GM21447 (cell line): ENCODE results near the gene DHRSX.
"Not testable (repeated sequence)": the region's sequence is repeated elsewhere in the genome, so short reads cannot be mapped to it uniquely, and the experiment has no call there.

Experiments used
- ATAC-seq: cut with Tn5 transposase; IDR thresholded peaks from one replicate; pipeline ENCODE4 v1.9.1; 2021; ENCODE audit not compliant: unreplicated experiment

The DHRSX gene

GRCh38 chrX:2267890-2268289 is 232.9 kb downstream of the DHRSX start:
- ATAC-seq, result no peak

GRCh38 chrX:2266445-2267349 is 234.1 kb downstream of the DHRSX start:
- no peak for ATAC-seq

DNA sequence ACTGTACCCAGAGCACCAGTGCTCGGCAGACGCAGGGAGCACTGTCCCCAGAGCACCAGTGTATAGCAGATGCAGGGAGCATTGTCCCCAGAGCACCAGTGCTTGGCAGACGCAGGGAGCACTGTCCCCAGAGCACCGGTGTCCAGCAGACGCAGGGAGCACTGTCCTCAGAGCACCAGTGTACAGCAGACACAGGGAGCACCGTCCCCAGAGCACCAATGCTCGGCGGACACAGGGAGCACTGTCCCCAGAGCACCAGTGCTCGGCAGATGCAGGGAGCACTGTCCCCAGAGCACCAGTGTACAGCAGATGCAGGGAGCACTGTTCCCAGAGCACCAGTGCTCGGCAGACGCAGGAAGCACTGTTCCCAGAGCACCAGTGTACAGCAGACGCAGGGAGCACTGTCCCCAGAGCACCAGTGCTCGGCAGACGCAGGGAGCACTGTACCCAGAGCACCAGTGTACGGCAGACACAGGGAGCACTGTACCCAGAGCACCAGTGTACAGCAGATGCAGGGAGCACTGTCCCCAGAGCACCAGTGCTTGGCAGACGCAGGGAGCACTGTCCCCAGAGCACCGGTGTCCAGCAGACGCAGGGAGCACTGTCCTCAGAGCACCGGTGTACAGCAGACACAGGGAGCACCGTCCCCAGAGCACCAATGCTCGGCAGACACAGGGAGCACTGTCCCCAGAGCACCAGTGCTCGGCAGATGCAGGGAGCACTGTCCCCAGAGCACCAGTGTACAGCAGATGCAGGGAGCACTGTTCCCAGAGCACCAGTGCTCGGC is 234.9 kb downstream of the DHRSX start:
- ATAC-seq, result not testable (repeated sequence)

GRCh38 chrX:2264179-2265030 is 236.4 kb downstream of the DHRSX start:
- ATAC-seq, result no peak

GRCh38 chrX:2263203-2263602 is 237.6 kb downstream of the DHRSX start:
- ATAC-seq, result no peak

GRCh38 chrX:2262668-2263055 is 238.1 kb downstream of the DHRSX start:
- ATAC-seq, result no peak

- no peak for ATAC-seq
These were observed 238.7 kb downstream of the DHRSX start for GRCh38 chrX:2261831-2262667.

DNA sequence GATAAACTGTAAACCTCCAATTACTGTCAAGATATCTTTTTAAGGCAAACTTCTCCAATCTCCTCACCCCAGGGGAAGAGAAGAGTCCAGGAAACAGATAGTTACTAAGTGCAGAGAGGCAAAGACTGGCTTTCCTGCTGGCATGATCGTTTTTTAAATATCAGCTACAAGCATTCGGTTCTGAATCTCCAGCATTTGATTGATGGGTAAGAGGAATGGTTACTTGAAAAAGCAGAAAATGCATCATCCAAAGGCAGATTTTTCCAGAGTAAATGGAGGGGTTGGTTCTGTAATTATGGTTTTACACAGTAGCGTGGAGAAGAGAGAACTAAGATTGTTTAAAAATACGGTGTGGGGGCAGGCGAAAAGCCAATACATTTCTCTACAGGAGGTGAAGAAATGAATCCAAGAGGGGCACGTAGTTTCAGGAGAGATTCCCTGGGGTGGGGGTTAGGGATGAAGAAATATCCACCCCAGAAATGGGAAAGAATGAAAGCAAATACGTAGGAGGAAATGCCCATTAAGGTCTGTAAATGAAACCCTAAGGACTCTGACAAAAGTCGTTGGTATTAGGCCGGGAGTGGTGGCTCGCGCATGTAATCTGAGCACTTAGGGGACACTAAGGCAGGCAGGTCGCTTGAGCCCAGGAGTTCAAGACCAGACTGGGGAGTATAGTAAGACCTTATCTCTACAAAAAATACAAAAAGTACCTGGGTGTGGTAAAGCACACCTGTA is 248.3 kb downstream of the DHRSX start:
- no peak for ATAC-seq

DNA sequence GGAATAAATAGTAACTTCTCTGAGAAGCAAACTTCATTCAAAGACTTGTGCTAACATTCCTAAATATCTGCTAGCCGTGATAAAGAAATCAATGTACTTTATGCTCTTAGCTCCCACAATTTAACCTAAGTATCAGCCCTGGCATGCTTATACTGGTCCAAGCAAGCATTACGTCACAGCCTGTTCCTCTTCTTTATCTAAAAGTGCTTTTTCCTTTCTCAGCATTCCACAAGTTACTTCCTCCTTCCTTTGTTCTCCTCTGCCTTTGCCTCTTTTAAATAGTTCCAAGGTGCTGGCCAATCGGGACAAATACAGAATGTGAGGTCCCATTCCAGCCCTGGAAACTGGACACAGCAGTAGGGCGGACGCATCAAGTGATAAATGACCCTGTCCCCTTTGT is 249.6 kb downstream of the DHRSX start:
- no peak for ATAC-seq

- ATAC-seq, result no peak
These were observed 256.8 kb downstream of the DHRSX start for GRCh38 chrX:2243913-2244460.

DNA sequence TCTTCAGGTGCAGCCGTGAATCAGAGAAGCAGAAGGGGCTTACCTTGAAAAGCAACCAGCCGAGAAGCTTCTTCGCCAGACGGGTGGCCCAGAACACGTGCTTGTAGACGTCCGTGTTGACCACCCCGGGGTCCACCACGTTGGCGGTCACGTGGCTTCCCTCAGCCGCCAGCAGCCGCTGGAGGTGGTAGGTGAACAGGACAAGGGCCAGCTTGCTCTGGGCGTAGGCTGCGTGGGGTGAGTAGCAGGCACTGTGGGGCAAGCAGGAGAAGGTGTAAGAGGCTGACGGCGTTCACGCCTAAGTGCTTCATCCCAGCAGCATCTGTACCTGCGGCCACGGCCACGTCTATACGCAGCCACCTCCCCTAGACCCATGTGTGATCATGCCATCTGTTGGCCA is 257.8 kb downstream of the DHRSX start:
- ATAC-seq, result no peak

DNA sequence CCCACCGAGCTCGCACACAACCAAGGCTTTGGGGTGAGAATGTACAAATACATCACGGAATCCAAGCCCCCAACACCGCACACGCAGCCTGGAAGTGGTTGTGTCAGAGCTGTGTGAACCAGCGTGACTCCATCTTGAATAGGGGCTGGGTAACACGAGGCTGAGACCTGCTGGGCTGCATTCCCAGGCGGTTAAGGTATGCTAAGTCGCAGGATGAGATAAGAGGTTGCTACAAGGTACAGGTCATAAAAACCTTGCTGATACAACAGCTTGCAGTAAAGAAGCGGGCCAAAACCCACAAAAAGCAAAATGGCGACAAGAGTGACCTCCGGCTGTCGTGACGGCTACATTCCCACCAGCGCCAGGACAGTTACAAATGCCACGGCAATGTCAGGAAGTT is 258.4 kb downstream of the DHRSX start:
- no peak for ATAC-seq

DNA sequence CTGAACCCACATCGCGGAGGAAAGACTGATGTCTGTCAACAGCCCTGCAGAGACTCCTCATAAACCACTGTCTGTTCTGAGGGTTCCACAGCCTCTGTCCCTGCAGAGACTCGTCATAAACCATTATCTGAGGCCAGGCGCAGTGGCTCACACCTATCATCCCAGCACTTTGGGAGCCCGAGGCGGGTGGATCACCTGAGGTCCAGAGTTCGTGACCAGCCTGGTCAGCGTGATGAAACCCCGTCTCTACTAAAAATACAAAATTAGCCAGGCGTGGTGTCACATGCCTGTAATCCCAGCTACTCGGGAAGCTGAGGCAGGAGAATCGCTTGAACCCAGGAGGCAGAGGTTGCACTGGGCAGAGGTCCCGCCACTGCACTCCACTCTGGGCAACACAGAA is 259.3 kb downstream of the DHRSX start:
- not testable (repeated sequence) for ATAC-seq

- not testable (repeated sequence) for ATAC-seq
These were observed 260.0 kb downstream of the DHRSX start for GRCh38 chrX:2240761-2241160.

- no peak for ATAC-seq
These were observed 262.8 kb downstream of the DHRSX start for GRCh38 chrX:2237976-2238375.

- ATAC-seq, result no peak
These were observed 269.1 kb downstream of the DHRSX start for GRCh38 chrX:2231570-2232192.

- ATAC-seq, result no peak
These were observed 270.3 kb downstream of the DHRSX start for GRCh38 chrX:2230457-2230856.

GRCh38 chrX:2228536-2228935 is 272.2 kb downstream of the DHRSX start:
- ATAC-seq, result no peak
